GM19240 (cell line): Measurements from ENCODE around the gene CAMKK2.
"Not testable (repeated sequence)": the region's sequence is repeated elsewhere in the genome, so short reads cannot be mapped to it uniquely, and the experiment has no call there.

Experiments
- DNase-seq: peaks from one replicate; pipeline ENCODE4 v3.0.0; 2011; ENCODE audit warnings: low spot score; ENCODE audit not compliant: insufficient read length

CAMKK2 gene

GRCh38 chr12:121246893-121247557 lies 49.5 kb downstream of the CAMKK2 start:
- DNase-seq = no peak

- no peak for DNase-seq
Observed at GRCh38 chr12:121245951-121246350, 50.6 kb downstream of the CAMKK2 start.

DNA sequence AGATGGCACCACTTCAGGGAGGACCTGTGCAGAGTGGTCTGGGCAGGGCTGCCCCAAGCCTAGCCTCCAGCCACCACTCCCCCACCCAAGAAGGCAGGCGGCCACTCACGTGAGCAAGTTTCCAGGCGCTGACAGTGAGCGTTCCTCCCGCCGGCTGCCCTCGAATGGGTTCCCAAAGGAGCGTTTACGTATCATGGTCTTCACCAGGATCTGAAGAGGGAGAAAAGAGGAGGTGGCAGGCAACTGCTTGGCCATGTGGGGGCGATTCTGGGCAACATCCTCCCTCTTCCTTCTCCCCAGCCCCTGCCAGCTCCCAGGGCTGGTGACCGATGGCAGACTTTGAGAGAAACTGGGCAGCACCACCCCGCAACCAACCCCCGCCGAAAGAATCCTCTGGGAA lies 51.5 kb downstream of the CAMKK2 start:
- DNase-seq = no peak

- DNase-seq = no peak
Observed at GRCh38 chr12:121241156-121241970, 55.1 kb downstream of the CAMKK2 start.

DNA sequence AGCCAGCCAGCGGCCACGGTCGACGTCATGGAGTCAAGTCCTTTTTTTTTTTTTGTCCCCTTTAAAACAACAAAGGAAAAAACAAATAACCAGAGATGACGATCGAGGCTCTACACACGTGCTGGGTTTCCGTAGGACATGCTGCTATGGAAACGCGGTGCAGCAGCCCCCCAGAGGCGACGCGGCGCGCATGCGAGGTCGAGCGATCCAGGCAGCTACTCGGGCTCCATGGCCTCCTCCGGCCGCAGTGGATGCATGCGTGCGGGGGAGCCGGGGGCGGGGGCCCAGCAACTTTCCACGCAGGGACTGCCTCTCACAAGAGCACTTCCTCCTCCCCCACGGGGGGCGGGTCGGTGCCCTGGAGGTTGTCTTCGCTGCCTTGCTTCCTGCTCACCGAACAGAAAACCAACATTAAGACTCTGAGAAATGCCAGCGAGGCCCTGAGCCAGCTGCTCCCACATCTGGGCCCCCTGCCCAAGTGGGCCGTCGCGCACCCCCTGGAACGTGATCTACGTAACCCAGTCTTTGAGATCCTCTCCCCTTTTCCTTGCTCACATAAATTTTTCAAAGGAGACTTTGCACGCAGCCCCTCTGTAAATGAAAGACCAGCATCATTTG lies 55.9 kb downstream of the CAMKK2 start:
- no peak for DNase-seq

DNA sequence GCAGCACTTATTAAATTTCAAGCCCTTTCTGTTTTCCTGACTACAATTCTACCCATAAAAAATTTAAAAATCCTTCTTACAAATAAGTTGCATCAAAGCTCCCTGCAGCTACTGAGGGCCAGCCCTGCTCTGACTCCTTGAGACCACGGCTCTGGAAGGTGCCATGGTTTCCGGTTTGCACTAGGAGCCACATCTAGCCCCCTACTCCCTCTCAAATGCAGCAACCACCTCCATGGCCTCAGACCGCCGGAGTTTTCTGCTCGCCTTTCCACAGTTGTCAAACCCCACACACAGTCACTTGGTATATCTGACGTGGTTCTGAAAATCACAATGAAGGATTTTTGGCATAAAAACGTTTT lies 56.5 kb downstream of the CAMKK2 start:
- no peak for DNase-seq

DNA sequence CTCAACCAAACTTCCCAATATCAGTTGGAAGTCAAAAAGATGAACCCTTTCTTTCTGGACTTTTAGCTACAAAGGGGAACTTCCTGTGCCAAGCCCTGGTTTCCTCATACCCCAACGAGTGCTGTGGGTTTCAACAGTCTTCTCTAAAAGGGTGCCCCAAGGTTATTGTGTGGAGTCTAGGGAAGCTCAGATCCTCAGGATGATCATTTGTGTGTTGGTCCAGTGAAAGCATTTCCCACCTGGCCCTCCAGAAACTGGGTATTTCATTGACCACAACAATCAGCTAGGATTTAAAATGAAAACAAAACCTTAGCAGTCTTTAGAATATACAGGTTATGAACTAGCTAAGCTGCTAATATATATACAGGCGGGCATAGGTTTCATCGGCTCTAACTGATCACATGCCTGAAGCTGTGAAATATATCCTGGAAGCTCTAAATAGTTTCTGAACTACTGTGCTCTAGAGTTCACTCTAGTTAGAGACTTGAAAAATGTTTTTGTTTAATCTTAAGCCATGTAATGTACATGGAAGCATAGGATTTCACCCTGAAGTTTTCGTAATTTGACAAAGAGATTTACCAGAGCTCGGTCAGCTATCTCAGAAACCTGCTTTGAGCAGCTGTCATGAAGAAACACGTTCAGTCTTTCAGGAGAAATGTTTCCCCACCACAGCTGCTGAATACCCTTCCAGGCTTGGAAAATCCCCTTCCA lies 57.0 kb downstream of the CAMKK2 start:
- no peak for DNase-seq

DNA sequence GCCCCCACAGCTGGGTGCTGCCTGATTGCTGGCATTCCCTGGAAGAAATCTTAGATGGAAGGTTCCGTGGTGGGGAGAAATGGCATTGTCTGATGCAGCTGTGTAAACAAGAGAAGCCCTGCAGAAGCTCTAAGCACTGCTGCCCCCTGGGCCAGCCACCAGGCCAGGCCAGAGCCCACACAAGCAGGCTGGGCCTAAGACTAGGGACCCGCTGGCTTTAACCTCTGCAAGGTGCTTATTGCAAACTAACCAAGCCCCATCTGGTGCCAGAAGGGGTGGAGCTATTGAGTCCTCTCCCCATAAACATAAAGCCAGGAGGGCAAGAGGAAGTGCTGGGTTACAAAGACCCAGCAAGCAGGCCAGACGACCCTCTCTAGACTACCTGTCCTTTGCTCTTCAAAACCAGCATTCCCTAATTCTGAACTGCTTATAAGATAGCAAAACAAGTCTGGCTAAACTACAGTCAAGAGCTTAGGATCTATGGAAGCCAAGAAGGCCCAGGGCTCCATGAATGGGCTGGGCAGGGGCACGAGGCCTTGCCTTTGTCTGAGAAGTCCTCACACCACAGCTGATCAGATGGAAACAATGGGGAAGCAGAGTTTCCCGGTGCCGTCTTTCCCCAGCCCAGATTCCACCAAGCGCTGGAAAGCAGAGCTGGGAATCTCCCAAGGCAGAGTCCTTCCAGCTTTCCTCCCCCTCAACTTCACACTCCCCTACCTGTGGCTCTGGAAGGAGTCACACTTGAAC lies 57.7 kb downstream of the CAMKK2 start:
- no peak for DNase-seq

GRCh38 chr12:121238086-121238485 lies 58.4 kb downstream of the CAMKK2 start:
- DNase-seq = no peak

GRCh38 chr12:121237415-121237814 lies 59.1 kb downstream of the CAMKK2 start:
- no peak for DNase-seq

DNA sequence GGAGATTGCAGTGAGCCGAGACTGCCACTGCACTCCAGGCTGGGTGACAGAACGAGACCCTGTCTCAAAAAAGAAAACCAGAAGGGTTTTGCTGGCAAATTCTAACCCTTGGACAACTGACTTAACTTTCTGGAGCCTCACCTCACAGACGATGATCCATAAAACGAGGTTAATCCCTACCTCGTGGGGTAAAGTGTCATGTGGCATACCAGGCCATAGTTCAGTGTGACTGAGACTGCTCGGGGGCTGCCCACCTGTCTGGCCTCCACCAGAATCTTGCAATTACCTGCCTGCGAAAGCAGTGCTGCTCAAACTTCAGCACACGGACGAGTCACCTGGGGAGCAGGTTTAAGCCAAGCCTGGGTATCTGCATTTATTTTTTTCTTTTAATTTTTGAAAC lies 59.7 kb downstream of the CAMKK2 start:
- no peak for DNase-seq

- no peak for DNase-seq
Observed at GRCh38 chr12:121233628-121234020, 62.9 kb downstream of the CAMKK2 start.

DNA sequence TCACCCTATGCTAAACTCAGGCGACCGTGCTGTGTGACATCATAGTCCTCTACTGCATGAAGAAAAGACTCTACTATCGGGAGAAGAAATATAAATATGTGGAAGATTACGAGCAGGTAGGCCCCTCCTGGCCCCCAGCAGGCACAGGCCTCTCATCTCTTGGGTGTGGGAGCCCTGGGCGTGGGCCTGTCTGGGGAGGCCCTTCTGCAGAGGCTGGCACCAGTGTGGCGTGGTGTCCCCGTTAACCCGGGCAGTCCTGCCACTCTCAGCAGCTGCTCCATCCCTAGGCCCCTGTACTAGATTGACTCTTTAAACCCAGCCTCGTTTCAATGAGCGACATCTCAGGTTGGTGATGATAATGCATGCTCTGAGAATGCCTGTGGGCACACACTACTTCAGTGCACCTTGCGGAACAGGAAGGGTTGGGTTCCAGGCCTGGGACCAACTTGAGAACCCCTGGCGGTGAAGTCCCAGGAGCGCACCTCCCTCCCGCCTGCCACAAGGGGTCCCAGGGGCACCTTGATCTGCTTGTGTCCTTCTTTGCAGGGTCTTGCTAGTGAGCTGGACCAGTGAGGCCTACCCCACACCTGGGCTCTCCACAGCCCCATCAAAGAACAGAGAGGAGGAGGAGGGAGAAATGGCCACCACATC lies 63.4 kb downstream of the CAMKK2 start:
- DNase-seq = no peak

DNA sequence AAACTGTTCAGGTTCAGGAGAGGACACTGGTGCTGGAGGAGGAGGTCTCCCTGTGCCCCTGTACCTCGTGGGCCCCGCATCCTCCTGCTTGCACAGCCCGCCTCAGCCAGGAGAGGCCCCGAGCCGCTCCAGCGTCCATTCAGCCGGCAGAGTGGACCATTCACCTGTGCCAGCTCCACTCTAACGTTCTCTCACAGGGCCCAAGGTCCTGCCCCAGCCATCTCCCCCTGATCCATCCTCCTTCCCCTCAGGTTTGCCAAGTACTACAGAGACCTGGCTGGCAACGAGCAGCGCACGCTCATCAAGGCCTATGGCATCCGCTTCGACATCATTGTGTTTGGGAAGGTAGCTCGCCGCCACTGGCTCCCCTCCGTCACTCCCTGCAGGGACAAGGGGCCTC lies 64.3 kb downstream of the CAMKK2 start:
- no peak for DNase-seq

DNA sequence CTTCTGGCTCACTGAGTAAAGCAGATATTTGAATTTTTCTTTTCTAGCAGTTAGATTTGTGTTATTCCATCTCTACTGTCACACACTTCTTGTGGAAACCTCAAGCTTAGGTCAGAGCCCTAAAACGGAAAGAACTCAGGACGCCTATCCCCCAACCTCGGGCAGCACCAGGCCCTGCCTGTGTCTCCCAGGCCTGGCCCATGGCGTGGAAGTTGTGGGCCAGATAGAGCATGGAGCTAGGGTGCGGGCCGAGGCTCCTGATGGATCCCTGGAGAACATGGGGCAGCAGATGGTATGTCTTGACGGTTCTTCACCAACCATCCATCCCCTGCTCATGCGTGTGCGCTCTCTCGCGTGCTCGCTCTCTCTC lies 66.0 kb downstream of the CAMKK2 start:
- DNase-seq = no peak

GRCh38 chr12:121229826-121230537 lies 66.5 kb downstream of the CAMKK2 start:
- peak; percentile 74 for DNase-seq

- DNase-seq = no peak
Observed at GRCh38 chr12:121228919-121229665, 67.4 kb downstream of the CAMKK2 start.

GRCh38 chr12:121227294-121227693 lies 69.2 kb downstream of the CAMKK2 start:
- DNase-seq = peak; percentile 74

DNA sequence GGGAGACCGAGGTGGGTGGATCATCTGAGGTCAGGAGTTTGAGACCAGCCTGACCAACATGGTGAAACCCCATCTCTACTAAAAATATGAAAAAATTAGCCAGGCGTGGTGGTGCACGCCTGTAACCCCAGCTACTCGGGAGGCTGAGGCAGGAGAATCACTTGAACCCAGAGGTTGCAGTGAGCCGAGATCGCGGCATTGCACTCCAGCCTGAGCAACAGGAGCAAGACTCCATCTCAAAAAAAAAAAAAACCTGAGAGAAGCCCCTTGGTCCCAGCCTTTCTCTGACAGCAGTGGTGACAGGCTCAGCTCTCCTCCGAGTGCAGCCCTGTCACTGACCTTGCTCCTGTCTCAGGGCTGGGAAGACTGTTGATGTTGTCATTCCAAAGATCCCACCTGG lies 69.6 kb downstream of the CAMKK2 start:
- DNase-seq = not testable (repeated sequence)
